Osteocyte (in vitro differentiated cells): ENCODE data around the gene ALDH7A1. TPM values are rescaled to one million over a fixed set of nuclear protein-coding genes. Genes with fewer than 3 reads are reported as not detected.

Experiments
- DNase-seq: peaks from one replicate; pipeline ENCODE4 v3.0.0; 2021; ENCODE audit warnings: mixed read lengths; ENCODE audit not compliant: unreplicated experiment; ENCODE audit errors: extremely low spot score
- H3K27ac Mint-ChIP-seq: one replicate; pipeline ENCODE4 v1.8.0; 2021; ENCODE audit warnings: mild to moderate bottlenecking, mixed read lengths; ENCODE audit not compliant: unreplicated experiment
- H3K27me3 Mint-ChIP-seq: one replicate; pipeline ENCODE4 v1.8.0; 2021; ENCODE audit warnings: mixed read lengths; ENCODE audit not compliant: unreplicated experiment
- H3K36me3 Mint-ChIP-seq: one replicate; pipeline ENCODE4 v1.8.0; 2021; ENCODE audit warnings: mixed read lengths; ENCODE audit not compliant: unreplicated experiment
- H3K4me1 Mint-ChIP-seq: one replicate; pipeline ENCODE4 v1.8.0; 2021; ENCODE audit warnings: mixed read lengths; ENCODE audit not compliant: unreplicated experiment
- H3K4me3 Mint-ChIP-seq: one replicate; pipeline ENCODE4 v1.8.0; 2021; ENCODE audit warnings: mild to moderate bottlenecking, moderate library complexity, mixed read lengths; ENCODE audit not compliant: unreplicated experiment
- H3K9me3 Mint-ChIP-seq: one replicate; pipeline ENCODE4 v1.8.0; 2021; ENCODE audit warnings: mixed read lengths; ENCODE audit not compliant: unreplicated experiment
- total RNA-seq: library from RNA; stranded (reverse); gene quantifications from 2 replicates; pipeline ENCODE4 v1.2.1, GENCODE V29; 2021
- TF ChIP-seq, protein P1 (sequence below): fragments of 200-600 bp; sonication (generic); IDR thresholded peaks from 2 replicates; pipeline ENCODE4 v1.5.0; 2021; ENCODE audit warnings: antibody characterized with exemption, mild to moderate bottlenecking, moderate library complexity

Gene ALDH7A1
- total RNA-seq, 1 donor from 2014 or later, result 117 TPM

DNA sequence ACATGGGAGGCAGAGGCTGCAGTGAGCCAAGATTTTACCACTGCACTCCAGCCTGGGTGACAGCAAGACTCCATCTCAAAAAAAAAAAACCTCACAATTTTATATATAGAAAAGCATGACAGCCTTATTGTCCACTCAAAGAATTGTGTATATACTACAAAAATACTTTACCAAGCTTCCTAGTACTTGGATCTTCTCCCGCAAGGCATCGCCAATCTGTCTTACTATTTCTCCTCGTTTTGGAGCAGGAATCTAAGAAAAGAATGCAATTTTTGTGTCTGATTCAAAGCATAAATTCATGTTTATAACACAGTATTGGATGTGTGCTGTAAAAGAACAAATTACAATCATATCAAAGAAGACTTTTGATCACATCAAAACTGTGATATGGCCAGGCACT lies 11.3 kb downstream of the ALDH7A1 start:
- Mint-ChIP-seq H3K27ac (no peak overlapping the region), H3K27me3 (no peaks in the 10 kb centered on the region), H3K36me3 (peaks cover 44% of the 10 kb centered on the region), H3K4me3 (no peak overlapping the region), H3K9me3 (no peaks in the 10 kb centered on the region), H3K4me1 (no peaks in the 10 kb centered on the region)
- TF ChIP-seq, protein P1, sequence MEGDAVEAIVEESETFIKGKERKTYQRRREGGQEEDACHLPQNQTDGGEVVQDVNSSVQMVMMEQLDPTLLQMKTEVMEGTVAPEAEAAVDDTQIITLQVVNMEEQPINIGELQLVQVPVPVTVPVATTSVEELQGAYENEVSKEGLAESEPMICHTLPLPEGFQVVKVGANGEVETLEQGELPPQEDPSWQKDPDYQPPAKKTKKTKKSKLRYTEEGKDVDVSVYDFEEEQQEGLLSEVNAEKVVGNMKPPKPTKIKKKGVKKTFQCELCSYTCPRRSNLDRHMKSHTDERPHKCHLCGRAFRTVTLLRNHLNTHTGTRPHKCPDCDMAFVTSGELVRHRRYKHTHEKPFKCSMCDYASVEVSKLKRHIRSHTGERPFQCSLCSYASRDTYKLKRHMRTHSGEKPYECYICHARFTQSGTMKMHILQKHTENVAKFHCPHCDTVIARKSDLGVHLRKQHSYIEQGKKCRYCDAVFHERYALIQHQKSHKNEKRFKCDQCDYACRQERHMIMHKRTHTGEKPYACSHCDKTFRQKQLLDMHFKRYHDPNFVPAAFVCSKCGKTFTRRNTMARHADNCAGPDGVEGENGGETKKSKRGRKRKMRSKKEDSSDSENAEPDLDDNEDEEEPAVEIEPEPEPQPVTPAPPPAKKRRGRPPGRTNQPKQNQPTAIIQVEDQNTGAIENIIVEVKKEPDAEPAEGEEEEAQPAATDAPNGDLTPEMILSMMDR, result no peak
- no peak for DNase-seq

DNA sequence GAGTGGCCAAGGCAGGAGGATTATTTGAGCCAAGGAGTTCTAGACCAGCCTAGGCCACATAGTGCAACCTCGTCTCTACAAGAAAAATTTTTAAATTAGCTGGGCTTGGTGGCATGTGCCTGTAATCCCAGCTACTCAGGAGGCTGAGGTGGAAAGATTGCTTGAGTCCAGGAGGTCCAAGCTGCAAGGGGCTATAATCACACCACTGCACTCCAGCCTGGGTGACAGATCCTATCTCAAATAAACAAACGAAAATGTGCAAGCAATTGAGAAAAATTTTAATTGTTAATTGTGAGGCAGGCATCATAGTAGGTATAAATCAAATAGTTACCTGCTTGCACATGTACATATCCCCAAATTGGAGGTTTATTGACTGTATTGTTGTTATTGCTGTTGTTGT lies 15.3 kb downstream of the ALDH7A1 start:
- Mint-ChIP-seq H3K4me1 (no peaks in the 10 kb centered on the region), H3K27me3 (no peaks in the 10 kb centered on the region), H3K4me3 (no peak overlapping the region), H3K36me3 (peaks cover 52% of the 10 kb centered on the region), H3K27ac (no peak overlapping the region), H3K9me3 (no peaks in the 10 kb centered on the region)
- TF ChIP-seq, protein P1, result no peak
- no peak for DNase-seq

DNA sequence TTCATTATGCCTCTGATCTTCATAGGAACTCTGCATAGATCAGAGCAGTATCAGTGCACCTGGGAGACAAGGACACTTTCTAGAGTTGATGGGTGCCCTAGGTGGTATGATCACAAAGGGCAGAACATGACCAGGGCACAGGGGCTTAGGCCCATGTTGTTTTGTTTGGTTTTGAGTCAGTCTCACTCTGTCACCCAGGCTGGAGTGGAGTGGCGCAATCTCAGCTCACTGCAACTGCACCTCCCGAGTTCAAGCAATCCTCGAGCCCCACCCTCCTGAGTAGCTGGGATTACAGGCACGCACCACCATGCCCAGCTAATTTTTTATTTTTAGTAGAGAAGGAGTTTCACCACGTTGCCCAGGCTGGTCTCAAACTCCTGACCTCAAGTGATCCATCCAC lies 17.6 kb downstream of the ALDH7A1 start:
- Mint-ChIP-seq H3K4me1 (no peaks in the 10 kb centered on the region), H3K27me3 (no peaks in the 10 kb centered on the region), H3K36me3 (peaks cover 49% of the 10 kb centered on the region), H3K9me3 (no peaks in the 10 kb centered on the region), H3K27ac (no peak overlapping the region), H3K4me3 (no peak overlapping the region)
- no peak for DNase-seq
- TF ChIP-seq, protein P1, result no peak

DNA sequence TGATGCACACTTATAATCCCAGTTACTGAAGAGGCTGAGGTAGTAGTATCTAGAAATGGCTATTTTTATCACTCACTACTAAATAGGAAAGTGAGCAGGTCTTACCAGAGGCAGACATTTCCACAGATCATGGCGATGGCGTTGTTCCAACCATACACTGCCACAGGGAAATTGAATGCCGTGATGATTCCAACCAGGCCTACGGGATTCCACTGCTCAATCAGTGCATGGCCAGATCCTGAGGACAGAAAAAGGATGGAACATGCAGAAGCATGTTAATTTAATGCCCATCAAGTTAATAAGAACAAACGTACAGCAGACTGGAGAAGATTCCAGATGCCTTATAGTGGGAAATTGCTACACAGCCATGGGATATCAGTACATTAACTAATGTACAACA lies 18.0 kb downstream of the ALDH7A1 start:
- peaks cover 52% of the 10 kb centered on the region for H3K36me3 Mint-ChIP-seq
- H3K27ac Mint-ChIP-seq, result no peak overlapping the region
- TF ChIP-seq, protein P1, result no peak
- H3K4me3 Mint-ChIP-seq, result no peak overlapping the region
- no peaks in the 10 kb centered on the region for H3K27me3 Mint-ChIP-seq
- no peaks in the 10 kb centered on the region for H3K9me3 Mint-ChIP-seq
- no peaks in the 10 kb centered on the region for H3K4me1 Mint-ChIP-seq
- DNase-seq, result no peak

DNA sequence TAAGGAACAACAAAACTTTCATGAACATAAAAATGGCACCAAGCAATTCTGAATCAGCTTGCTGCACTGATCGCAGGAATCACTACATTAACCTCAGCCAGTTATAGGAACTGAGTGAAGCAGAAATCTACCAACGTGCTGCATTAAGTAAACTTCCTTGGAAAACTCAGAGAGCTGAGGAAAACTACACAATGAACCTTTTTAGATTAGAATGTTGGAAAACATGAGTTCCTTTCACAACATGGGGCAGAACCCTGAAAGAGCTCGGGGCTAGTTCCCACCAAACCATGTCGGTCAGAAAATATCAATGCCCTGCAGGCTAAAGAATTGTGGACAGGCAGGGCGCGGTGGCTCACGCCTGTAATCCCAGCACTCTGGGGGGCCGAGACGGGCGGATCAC lies 19.4 kb downstream of the ALDH7A1 start:
- TF ChIP-seq, protein P1, result no peak
- peaks cover 47% of the 10 kb centered on the region for H3K36me3 Mint-ChIP-seq
- H3K4me3 Mint-ChIP-seq, result no peak overlapping the region
- no peaks in the 10 kb centered on the region for H3K27me3 Mint-ChIP-seq
- H3K27ac Mint-ChIP-seq, result no peak overlapping the region
- no peak for DNase-seq
- H3K9me3 Mint-ChIP-seq, result no peaks in the 10 kb centered on the region
- no peaks in the 10 kb centered on the region for H3K4me1 Mint-ChIP-seq
